Cerebellar nuclear complex (tissue), 1 donor: ENCODE results near the gene CNPY4.

Source experiments
- DNase-seq, 2 experiments: peaks; one replicate each; lab custom pipeline; 2025; lab: John Stamatoyannopoulos, UW

CNPY4 gene, protein sequence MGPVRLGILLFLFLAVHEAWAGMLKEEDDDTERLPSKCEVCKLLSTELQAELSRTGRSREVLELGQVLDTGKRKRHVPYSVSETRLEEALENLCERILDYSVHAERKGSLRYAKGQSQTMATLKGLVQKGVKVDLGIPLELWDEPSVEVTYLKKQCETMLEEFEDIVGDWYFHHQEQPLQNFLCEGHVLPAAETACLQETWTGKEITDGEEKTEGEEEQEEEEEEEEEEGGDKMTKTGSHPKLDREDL

DNA sequence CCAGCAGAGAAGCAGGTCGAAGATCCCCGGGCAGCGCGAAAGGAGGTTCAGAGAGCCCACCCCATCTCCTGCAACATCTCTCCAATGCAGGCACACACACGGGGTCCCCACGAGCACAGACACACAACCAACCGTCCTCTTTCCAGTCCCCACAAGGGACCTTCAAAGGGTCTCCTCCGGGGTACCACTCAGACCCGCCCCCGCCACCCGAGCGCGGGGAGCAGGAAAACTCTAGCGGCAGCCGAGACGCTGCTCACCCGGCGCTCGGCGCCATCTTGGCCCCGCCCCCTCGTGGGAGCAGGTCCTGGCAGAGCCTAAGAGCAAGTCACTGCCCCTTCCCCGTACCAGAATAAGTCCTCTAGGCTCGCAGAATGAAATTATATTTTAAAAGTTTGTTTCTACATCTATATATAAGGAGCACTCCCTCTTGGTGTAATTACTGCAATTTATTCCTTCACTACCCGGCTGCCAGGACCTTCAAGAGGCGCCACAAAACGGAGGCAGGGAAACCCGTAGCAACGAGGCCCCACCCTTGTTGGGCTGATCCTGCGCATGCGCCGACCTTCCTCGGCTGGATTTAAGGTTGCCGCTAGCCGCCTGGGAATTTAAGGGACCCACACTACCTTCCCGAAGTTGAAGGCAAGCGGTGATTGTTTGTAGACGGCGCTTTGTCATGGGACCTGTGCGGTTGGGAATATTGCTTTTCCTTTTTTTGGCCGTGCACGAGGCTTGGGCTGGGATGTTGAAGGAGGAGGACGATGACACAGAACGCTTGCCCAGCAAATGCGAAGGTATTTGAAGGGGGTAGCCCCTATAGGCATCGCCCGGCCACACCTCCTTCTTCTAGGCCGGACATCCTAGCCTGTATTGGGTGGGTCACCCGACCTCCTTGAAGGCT is at the start of gene CNPY4, which contains the start of gene TAF6:
Gene CNPY4, plus strand, starts transcription at position 563 of the 898 bp plus-strand sequence. Its CDS starts 111 bp downstream, at position 674.
Gene TAF6, minus strand, starts transcription at position 287 of the 898 bp plus-strand sequence. CDS start 5,149 bp downstream, outside the sequence.
- DNase-seq: peak; percentile 35 to 92

DNA sequence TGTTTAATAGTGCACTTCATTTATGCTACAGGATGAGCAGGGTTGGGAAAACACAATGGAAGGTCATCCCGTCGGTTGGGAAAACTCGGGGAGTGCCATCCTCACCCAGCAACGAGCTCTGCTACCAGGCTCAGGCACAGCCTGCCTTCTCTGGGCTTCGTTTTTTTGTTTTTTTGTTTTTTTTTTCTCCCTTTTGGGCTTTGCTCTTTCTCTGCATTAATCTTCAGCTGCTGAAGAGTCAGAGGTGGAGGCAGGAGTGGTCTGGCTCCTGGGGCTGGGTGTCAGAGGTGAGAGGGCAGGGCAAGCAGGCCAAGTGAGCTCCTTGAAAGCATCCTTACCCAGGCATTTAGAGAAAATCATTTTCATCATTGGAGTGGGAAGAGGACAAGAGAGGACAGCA is 49.4 kb upstream of the CNPY4 start:
- DNase-seq: no peak

DNA sequence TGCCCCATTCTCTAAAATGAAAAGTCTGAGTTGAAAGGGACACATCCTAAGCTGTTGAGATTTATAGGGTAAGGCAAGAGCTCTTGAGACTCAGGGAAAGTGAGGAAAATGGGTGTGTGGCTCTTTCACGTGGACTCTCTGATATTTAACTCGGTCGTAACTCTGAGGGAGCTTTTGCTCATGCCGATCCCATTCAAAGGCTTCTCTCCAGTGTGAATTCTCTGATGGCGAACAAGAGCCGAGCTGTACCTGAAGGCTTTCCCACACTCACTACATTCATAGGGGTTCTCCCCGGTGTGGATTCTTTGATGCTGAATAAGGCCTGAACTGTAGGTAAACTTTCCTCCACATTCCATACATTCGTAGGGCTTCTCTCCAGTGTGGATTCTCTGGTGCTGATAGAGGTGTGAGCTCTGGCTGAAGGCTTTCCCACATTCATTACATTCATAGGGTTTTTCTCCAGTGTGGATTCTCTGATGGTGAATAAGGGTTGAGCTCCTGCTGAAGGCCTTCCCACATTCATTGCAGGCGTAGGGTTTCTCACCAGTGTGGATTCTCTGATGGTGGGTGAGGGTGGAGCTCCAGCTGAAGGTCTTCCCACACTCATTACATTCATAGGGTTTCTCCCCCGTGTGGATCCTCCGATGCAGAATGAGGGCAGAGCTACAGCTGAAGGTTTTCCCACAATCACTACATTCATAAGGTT is 48.3 kb upstream of the CNPY4 start:
- DNase-seq: no peak

DNA sequence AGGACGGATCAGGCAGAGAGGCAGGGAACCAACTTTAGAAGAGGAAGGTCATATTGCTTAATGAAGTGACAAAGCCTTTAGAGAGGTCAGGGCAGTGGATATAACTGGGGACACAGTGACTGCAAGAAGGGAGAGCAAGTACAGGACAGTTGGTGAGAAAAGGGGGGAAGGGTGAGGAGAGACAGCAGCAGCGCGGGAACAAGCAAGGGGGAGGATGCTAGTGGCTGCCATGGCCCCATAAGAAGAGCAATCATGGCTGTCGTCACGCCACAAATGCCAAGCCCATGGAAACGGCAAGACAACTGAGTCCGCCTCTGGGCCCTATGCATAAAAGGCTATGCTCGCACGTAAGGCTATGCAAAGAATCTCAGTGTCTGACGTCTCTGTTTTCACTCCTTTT is 47.0 kb upstream of the CNPY4 start:
- DNase-seq: no peak

DNA sequence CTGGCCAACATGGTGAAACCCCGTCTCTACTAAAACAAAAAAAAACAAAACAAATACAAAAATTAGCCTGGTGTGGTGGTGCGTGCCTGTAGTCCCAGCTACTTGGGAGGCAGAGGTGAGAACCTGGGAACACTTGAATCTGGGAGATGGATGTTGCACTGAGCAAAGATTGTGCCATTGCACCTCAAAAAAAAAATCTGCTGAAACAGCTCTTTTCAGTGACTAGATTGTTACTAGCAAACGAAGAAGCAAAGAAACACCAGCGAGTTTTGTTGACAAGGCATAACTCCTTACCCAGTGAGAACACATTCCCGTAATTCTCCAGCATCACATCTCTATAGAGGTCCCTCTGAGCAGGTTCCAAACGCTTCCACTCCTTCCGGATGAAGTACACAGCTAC is 44.6 kb upstream of the CNPY4 start:
- DNase-seq: no peak

DNA sequence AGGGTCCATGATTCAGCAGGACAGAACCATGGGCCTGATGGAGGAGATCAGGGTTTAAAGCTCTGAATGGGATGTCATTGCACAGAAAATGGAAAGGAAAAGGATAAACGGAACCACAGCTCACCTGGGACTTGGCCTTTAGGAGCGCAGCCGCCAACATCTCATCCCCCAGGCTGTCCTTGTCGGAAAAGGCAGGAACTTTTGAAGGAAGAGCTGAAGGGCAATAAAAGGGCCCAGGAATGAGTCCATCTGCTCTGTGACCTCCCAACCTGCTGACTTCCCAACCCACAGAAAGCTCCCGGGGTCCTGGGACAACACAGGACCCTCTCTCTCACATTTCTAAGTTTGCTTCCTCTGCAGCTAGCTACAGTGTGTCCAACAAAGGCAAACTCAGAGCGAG is 44.0 kb upstream of the CNPY4 start:
- DNase-seq: no peak

DNA sequence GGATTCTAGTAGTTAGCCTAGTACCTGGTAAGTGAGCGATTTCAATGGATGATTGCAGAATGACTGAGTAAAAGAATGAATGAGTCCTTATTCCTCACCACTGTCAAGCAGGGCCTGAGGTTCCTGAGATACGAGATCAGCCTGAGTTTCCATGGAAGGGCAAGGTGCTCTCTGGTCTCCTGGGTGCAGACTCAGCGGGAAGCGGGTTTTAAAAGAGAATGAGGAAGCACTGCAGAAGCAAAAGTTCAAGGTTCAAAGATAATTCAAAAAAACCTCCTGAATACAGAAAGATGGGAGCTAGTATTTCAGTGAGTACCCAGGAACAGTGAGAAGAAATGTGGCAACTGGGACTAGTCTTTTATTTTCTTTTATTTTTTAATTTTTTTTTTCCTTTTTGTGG is 42.2 kb upstream of the CNPY4 start:
- DNase-seq: no peak

DNA sequence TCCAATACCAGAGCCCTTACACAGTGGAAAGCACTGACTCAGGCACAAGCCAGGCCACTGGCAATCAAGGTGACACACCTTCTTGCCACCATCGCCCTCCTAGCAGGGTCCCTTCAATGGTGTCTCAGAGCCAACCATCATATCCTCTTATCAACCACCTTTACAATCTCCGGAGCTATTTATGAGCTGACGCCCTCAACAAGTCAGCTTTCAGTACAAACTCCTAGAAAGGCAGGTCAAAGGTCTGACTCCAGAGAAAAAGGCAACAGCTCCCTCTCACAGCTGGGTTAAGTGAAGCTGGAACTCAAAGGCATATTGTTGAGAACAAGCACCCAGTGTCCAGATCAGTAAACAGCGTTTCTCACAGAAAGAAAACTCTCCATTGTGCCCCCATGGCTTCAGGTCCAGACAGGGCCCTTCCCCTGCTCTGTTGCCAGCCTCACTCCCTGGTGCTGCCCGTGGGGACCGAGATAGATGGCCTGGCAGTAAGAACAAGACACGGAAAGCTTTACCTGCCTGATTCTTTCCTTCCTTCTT is 40.3 kb upstream of the CNPY4 start:
- DNase-seq: no peak

DNA sequence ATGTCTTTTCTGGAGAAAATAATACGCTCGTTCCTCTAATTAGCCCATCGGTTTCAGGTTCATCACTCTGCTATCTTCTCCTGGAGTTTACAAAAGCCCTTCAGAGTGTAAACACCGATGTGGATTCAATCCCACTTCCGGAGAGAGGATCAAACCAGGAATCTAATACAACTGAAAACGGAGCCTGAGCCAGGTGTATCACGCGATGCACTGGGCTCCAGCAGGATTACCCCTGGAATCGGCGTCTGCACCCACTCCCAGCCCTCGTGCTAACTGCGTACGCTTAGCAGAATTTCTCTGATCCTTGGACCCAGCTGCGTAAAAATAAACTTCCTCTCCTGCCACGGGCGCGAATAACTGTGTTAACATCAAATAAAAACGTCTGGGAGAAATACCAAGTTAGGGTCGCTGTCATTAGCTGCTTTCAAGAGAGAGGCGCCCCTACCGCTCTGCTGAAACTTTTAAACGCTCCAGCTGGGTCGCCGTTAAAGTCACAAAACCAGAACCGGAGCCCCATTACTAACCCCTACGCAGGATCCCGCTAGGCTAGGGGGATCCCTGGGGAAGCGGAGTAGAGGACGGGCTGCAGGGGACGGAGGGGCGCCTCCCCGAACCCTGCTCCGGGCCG is 38.4 kb upstream of the CNPY4 start:
- DNase-seq: no peak

DNA sequence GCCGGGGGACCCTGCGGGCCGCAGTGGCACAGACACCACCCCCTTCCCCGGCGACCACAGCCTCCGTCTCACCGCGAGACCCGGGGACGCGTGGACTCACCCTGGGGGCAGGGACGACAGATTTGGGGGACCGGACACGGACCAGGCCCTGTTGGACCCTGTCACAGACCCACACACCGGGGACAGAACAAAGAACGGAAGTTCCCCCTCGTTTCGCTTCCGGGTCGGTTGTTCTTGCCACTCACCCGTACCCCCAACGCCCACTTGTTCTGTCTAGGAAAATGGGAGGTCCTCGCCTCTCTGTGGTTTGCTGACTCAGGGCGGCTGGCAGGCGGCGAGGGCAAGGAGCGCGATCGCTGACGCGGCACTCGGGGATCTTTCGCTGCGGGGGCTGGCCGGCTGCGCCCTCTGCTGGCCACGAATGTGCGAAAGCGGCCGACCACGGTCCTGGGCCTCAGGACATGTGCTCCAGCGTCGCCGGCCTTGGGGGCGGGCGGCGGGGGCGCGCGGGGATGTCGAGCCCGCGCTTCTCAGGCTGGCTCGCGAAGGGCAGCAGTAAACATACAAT is 37.8 kb upstream of the CNPY4 start, which contains the start of gene ZNF3:
Gene ZNF3, minus strand, starts transcription at position 189 of the 568 bp plus-strand sequence. CDS start 4,366 bp downstream, outside the sequence.
- DNase-seq: peak; percentile 94 to 97

DNA sequence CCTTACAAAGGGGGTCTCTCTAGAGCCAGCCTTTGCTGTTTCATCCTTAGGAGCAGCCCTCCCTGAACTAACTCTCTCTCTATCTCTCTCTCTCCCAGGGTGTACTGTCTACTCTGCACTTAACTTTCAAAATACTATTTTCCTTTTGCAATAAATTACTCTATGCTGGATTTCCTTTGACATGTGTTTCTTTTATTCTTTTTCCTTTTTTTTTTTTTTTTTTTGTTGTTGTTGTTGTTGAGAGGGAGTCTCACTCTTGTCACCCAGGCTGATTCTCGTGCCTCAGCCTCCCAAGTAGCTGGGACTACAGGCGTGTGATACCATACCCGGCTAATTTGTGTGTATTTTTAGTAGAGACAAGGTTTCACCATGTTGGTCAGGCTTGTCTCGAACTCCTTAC is 36.5 kb upstream of the CNPY4 start:
- no peak for DNase-seq

DNA sequence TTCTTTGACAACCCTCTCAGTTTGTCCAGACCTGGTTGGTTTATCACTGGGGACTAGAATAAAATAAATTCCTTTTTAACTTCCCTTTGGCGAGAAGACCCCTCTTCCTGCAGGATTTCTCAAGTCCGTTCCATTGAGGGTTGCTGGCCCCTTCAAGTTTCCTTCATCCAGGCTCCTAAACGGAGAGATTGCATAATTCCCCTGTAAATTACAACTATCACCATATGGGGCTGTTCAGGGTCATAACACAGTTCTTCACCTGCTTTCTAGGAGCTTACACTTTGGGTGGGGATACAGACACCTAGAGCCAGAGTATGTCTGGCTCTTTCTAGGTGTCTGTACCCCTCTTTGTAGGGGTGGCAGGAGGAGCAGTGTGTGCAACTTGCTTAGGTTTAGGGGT is 33.9 kb upstream of the CNPY4 start:
- no peak for DNase-seq

DNA sequence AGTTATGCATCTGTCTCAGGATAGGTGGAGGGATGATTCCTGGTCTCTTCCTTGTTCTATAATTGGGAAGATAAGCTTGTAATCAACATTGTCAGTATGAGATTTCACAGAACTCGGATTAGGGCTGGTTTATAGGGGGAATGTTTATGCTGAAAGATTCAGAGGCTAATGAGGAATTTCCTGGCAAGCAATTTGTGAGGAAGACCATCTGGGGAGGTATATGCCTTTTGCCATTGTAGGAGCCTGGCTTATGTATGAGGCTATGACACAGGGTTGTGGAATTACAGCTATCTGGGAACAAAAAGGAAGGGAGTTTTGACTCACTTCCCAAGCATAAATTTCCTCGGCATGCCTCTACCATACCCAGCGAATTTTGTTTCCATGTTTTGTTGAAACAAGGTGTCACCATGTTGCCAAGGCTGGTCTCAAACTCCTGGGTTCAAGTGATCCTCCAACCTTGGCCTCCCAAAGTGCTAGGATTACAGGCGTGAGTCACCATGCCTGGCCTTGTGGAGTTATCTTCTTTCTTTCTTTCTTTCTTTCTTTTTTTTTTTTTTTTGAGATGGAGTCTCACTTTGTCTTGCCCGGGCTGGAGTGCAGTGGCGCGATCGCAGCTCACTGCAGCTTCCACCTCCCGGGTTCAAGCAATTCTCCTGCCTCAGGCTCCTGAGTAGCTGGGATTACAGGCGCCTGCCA is 32.2 kb upstream of the CNPY4 start:
- DNase-seq: no peak

DNA sequence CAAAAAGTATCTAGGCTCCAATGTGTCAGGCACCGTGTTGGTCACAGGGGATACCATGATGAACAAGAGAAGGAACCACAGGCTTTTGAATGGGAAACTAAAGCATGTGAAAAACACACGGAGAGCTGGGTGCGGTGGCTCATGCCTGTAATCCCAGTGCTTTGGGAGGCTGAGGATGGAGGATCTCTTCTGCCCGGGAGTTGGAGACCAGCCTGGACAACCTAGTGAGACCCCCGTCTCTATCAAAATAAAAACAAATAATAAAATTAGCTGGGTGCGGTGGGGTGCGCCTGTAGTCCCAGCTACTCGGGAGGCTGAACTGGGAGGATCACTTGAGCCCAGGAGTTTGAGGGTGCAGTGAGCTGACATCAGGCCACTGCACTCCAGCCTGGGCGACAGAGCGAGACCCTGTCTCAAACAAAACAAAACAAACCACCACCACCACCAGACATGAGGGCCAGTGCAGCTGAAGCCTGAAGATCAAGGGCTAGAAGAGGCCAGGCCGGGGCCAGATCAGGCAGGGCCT is 31.3 kb upstream of the CNPY4 start:
- DNase-seq: no peak

DNA sequence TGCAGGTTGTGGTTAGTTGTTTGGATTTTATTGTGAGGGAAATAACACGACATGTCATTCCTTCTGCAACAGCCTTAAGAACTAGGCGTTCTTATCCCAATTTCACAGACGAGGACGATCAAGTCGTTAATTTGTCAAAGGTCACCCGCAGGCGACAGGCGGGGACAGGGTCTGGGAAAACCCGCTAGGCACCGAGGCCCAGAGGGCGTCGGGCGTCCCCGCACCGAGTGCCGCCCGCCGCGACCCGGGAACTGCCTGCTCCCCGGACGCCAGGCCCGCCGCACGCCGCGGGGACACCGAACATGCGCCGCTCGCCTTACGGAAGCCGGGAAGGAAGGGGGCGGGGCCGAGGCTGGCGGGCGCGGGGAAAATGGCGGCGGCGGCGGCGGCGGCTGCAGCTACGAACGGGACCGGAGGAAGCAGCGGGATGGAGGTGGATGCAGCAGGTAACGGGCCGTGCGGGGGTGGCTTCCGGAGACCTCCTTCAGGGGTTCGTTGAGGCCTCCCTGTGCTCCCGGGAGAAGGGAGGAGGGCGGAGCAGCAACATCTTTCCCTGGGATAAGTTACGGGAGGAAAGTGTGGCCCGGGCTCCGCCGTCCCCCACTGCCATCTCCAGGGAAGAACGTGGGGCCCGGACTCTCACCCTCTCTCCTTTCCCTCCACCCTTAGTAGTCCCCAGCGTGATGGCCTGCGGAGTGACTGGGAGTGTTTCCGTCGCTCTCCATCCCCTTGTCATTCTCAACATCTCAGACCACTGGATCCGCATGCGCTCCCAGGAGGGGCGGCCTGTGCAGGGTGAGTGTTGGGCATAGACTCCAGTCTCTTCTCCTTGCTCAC is 30.6 kb upstream of the CNPY4 start, which contains the start of gene COPS6:
Gene COPS6, plus strand, starts transcription at position 349 of the 837 bp plus-strand sequence. Its CDS starts 22 bp downstream, at position 371.
- peak in 1 of 2 experiments; percentile 16 for DNase-seq

DNA sequence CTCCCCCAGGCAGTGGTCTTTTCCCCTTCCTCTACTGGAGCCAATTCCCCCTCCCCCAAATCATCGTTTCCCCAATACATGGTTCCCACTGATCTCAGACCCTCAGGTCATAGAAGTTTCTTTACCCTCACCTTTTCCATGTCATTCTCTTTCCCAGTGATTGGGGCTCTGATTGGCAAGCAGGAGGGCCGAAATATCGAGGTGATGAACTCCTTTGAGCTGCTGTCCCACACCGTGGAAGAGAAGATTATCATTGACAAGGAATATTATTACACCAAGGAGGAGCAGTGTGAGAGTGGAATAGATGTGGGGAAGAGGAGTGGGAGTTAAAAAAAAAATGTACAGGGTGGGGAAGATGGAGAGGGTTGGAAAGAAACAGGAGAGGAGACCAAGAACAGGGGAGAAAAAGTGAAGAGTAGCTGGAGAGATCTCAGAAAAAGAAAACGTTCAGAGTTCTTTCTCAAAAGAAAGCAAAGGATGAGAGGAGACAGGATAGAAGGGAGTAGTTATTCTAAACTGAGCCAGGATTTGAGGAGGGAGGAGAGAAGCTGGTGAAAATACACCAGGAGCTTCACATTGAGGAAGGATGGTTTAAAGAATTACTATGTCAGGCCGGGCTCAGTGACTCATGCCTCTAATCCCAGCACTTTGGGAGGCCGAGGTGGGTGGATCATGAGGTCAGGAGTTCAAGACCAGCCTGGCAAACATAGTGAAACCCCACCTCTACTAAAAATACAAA is 29.8 kb upstream of the CNPY4 start:
- DNase-seq: no peak

DNA sequence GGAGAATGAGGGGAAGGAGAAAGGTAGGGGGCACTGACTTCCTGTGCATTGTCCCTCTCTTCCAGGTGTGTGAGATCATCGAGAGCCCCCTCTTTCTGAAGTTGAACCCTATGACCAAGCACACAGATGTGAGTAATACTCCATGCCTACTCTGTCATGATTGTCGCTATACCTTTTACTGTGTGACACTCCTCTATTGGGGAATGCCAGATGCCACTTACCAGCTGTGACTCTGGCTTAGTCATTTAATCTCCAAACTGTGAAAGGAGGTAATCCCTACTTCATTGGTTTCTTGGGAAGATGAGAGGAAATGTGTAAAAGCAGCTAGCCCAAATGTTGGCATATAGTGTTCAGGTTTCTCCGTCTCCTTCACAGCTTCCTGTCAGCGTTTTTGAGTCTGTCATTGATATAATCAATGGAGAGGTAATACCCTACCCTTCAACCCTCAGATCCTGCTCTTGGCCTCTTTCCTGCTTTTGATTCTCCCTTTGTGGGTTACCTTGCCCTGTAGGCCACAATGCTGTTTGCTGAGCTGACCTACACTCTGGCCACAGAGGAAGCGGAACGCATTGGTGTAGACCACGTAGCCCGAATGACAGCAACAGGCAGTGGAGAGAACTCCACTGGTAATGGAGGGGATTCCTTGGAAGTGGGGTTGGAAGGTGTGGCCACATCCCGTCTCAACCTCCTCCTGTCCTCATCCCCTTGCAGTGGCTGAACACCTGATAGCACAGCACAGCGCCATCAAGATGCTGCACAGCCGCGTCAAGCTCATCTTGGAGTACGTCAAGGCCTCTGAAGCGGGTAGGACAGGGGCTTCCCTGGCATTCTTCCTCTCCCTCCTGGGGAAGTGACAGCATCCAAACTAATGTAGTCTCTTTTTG is 28.7 kb upstream of the CNPY4 start:
- no peak for DNase-seq
